GM23338 (cell line): ENCODE results near the gene KRT1. TPM values are rescaled to one million over a fixed set of nuclear protein-coding genes. Genes with fewer than 3 reads are reported as not detected.

ENCODE experiments used
- ATAC-seq: fragments of 200-7000 bp; cut with Tn5 transposase; 3 replicates; pipeline ENCODE4 v1.9.1; 2020
- DNase-seq: peaks from one replicate; pipeline ENCODE4 v3.0.0-alpha.2; 2015; ENCODE audit warnings: low spot score
- H2AFZ ChIP-seq: fragments of 200-600 bp; sonication (generic); 2 replicates; pipeline ENCODE4 v1.8.0; 2016; ENCODE audit warnings: antibody characterized with exemption, mild to moderate bottlenecking, moderate library complexity
- H3F3A ChIP-seq: fragments of 200-600 bp; sonication (generic); replicated peaks from 2 replicates; pipeline ENCODE4 v1.8.0; 2017; ENCODE audit warnings: antibody characterized with exemption, mixed run types, low read depth
- H3K27ac ChIP-seq: fragments of 200-600 bp; sonication (generic); 2 replicates; pipeline ENCODE4 v1.6.1; 2016; ENCODE audit warnings: low read depth
- H3K27me3 ChIP-seq: fragments of 200-600 bp; sonication (generic); 2 replicates; pipeline ENCODE4 v1.8.0; 2016; ENCODE audit warnings: mild to moderate bottlenecking, mixed run types, moderate library complexity; ENCODE audit not compliant: insufficient read depth
- H3K36me3 ChIP-seq: fragments of 200-600 bp; sonication (generic); 2 replicates; pipeline ENCODE4 v1.8.0; 2016; ENCODE audit warnings: mild to moderate bottlenecking; ENCODE audit not compliant: insufficient read depth
- H3K4me1 ChIP-seq: fragments of 200-600 bp; sonication (generic); 2 replicates; pipeline ENCODE4 v1.8.0; 2016; ENCODE audit warnings: mild to moderate bottlenecking, moderate library complexity; ENCODE audit not compliant: insufficient read depth
- H3K4me2 ChIP-seq: fragments of 200-600 bp; sonication (generic); 2 replicates; pipeline ENCODE4 v1.7.1; 2017; ENCODE audit warnings: mixed run types
- H3K4me3 ChIP-seq: fragments of 200-600 bp; sonication (generic); 2 replicates; pipeline ENCODE4 v1.6.1; 2016; ENCODE audit warnings: mixed run types
- H3K79me2 ChIP-seq: fragments of 200-600 bp; sonication (generic); replicated peaks from 2 replicates; pipeline ENCODE4 v1.8.0; 2017; ENCODE audit warnings: mild to moderate bottlenecking; ENCODE audit not compliant: insufficient read depth
- H3K9me2 ChIP-seq: fragments of 200-600 bp; sonication (generic); 2 replicates; pipeline ENCODE4 v1.8.0; 2017; ENCODE audit not compliant: insufficient read depth
- H4K20me1 ChIP-seq: fragments of 200-600 bp; sonication (generic); replicated peaks from 2 replicates; pipeline ENCODE4 v1.8.0; 2017; ENCODE audit warnings: mild to moderate bottlenecking; ENCODE audit not compliant: insufficient read depth
- H3K27ac Mint-ChIP-seq: 2 replicates; pipeline ENCODE4 v1.8.0; 2020; ENCODE audit warnings: inconsistent platforms, mild to moderate bottlenecking, moderate library complexity, mixed read lengths
- H3K27me3 Mint-ChIP-seq: 3 replicates; pipeline ENCODE4 v1.8.0; 2022; ENCODE audit warnings: low read depth, mild to moderate bottlenecking, moderate library complexity, mixed read lengths, inconsistent platforms; ENCODE audit not compliant: insufficient read depth, poor library complexity
- H3K36me3 Mint-ChIP-seq: 3 replicates; pipeline ENCODE4 v1.8.0; 2021; ENCODE audit warnings: low read depth, mild to moderate bottlenecking, inconsistent platforms, moderate library complexity, mixed read lengths
- H3K4me1 Mint-ChIP-seq: 3 replicates; pipeline ENCODE4 v1.8.0; 2020; ENCODE audit warnings: mild to moderate bottlenecking, inconsistent platforms, mixed read lengths
- H3K4me3 Mint-ChIP-seq: 3 replicates; pipeline ENCODE4 v1.8.0; 2021; ENCODE audit warnings: moderate library complexity, mild to moderate bottlenecking, inconsistent platforms, mixed read lengths
- H3K9me3 Mint-ChIP-seq: 3 replicates; pipeline ENCODE4 v1.8.0; 2020; ENCODE audit warnings: moderate library complexity, mild to moderate bottlenecking, inconsistent platforms, mixed read lengths
- JUNB ChIP-seq: IDR thresholded peaks from one replicate; pipeline ENCODE4 v1.6.1; 2016; ENCODE audit warnings: antibody characterized with exemption; ENCODE audit not compliant: unreplicated experiment
- POLR2AphosphoS5 ChIP-seq: IDR thresholded peaks from 2 replicates; pipeline ENCODE4 v1.6.1; 2016; ENCODE audit warnings: antibody characterized with exemption, low read depth
- STAT1 ChIP-seq: IDR thresholded peaks from one replicate; pipeline ENCODE4 v1.6.1; 2016; ENCODE audit warnings: antibody characterized with exemption; ENCODE audit not compliant: unreplicated experiment
- ZNF114 ChIP-seq: fragments of 250-450 bp; sonication (Bioruptor Pico); IDR thresholded peaks from 2 replicates; pipeline ENCODE4 v1.5.0; 2020; ENCODE audit warnings: mild to moderate bottlenecking, moderate library complexity
- ZNF331 ChIP-seq: fragments of 250-450 bp; sonication (Bioruptor Pico); IDR thresholded peaks from 2 replicates; pipeline ENCODE4 v1.5.0; 2020; ENCODE audit warnings: low read depth, mild to moderate bottlenecking, moderate library complexity
- polyA plus RNA-seq: library from polyadenylated mRNA; unstranded; fragments of >200 nt; fragmentation: Nextera tagmentation; extraction: Ambion mirVana; gene quantifications from 2 replicates; pipeline ENCODE4 v1.2.1, GENCODE V29; 2016
- total RNA-seq: library from RNA; depleted of rRNA; stranded (reverse); fragments of >200 nt; shearing (Covaris generic); gene quantifications from 2 replicates; pipeline ENCODE4 v1.2.3, GENCODE V29; 2014
- TF ChIP-seq, protein P1 (sequence below): IDR thresholded peaks from 2 replicates; pipeline ENCODE4 v1.6.1; 2016; ENCODE audit warnings: antibody characterized with exemption
- TF ChIP-seq, protein P2 (sequence below): fragments of 250-450 bp; sonication (Bioruptor Pico); IDR thresholded peaks from 2 replicates; pipeline ENCODE4 v1.5.0; 2020; ENCODE audit warnings: mild to moderate bottlenecking, moderate library complexity

The KRT1 gene
- total and polyA plus RNA-seq, 2 experiments from 2014 or later: not detected

DNA sequence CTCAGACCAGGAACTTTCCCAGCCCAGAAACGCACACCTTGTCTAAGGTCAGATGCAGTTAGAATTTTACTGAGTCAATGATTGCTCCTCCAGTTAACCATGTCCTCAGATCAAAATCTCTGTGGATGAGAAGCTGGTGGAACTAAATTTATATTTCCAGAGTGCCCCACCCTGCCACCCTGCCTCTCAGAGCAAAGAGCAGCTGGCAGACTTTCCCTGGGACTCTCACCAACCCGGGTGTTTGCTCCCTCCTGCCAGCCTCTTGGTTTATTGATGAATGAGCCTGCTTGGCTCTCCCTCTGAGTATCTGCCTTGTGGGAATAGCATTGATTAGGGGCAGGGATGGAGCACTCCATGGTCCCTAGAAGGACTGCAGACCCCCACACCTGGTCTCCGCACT lies 5.9 kb upstream of the KRT1 start:
- Mint-ChIP-seq H3K27me3 (peaks cover 14% of the 10 kb centered on the region), H3K4me3 (no peak overlapping the region), H3K27ac (no peak overlapping the region), H3K9me3 (no peaks in the 10 kb centered on the region), H3K4me1 (peaks cover 4% of the 10 kb centered on the region), H3K36me3 (no peaks in the 10 kb centered on the region)
- DNase-seq (no peak), ATAC-seq (no peak)
- no peaks in the 10 kb centered on the region for H3K36me3 ChIP-seq
- H3K4me3 ChIP-seq: no peak overlapping the region
- no peaks in the 10 kb centered on the region for H3F3A ChIP-seq
- H2AFZ ChIP-seq: no peak overlapping the region
- no peaks in the 10 kb centered on the region for H4K20me1 ChIP-seq
- H3K27ac ChIP-seq: no peak overlapping the region
- no peaks in the 10 kb centered on the region for H3K9me2 ChIP-seq
- TF ChIP-seq JUNB: no peak
- TF ChIP-seq, protein P1, sequence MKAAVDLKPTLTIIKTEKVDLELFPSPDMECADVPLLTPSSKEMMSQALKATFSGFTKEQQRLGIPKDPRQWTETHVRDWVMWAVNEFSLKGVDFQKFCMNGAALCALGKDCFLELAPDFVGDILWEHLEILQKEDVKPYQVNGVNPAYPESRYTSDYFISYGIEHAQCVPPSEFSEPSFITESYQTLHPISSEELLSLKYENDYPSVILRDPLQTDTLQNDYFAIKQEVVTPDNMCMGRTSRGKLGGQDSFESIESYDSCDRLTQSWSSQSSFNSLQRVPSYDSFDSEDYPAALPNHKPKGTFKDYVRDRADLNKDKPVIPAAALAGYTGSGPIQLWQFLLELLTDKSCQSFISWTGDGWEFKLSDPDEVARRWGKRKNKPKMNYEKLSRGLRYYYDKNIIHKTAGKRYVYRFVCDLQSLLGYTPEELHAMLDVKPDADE: no peak
- no peak for TF ChIP-seq STAT1
- TF ChIP-seq ZNF114: no peak
- TF ChIP-seq, protein P2, sequence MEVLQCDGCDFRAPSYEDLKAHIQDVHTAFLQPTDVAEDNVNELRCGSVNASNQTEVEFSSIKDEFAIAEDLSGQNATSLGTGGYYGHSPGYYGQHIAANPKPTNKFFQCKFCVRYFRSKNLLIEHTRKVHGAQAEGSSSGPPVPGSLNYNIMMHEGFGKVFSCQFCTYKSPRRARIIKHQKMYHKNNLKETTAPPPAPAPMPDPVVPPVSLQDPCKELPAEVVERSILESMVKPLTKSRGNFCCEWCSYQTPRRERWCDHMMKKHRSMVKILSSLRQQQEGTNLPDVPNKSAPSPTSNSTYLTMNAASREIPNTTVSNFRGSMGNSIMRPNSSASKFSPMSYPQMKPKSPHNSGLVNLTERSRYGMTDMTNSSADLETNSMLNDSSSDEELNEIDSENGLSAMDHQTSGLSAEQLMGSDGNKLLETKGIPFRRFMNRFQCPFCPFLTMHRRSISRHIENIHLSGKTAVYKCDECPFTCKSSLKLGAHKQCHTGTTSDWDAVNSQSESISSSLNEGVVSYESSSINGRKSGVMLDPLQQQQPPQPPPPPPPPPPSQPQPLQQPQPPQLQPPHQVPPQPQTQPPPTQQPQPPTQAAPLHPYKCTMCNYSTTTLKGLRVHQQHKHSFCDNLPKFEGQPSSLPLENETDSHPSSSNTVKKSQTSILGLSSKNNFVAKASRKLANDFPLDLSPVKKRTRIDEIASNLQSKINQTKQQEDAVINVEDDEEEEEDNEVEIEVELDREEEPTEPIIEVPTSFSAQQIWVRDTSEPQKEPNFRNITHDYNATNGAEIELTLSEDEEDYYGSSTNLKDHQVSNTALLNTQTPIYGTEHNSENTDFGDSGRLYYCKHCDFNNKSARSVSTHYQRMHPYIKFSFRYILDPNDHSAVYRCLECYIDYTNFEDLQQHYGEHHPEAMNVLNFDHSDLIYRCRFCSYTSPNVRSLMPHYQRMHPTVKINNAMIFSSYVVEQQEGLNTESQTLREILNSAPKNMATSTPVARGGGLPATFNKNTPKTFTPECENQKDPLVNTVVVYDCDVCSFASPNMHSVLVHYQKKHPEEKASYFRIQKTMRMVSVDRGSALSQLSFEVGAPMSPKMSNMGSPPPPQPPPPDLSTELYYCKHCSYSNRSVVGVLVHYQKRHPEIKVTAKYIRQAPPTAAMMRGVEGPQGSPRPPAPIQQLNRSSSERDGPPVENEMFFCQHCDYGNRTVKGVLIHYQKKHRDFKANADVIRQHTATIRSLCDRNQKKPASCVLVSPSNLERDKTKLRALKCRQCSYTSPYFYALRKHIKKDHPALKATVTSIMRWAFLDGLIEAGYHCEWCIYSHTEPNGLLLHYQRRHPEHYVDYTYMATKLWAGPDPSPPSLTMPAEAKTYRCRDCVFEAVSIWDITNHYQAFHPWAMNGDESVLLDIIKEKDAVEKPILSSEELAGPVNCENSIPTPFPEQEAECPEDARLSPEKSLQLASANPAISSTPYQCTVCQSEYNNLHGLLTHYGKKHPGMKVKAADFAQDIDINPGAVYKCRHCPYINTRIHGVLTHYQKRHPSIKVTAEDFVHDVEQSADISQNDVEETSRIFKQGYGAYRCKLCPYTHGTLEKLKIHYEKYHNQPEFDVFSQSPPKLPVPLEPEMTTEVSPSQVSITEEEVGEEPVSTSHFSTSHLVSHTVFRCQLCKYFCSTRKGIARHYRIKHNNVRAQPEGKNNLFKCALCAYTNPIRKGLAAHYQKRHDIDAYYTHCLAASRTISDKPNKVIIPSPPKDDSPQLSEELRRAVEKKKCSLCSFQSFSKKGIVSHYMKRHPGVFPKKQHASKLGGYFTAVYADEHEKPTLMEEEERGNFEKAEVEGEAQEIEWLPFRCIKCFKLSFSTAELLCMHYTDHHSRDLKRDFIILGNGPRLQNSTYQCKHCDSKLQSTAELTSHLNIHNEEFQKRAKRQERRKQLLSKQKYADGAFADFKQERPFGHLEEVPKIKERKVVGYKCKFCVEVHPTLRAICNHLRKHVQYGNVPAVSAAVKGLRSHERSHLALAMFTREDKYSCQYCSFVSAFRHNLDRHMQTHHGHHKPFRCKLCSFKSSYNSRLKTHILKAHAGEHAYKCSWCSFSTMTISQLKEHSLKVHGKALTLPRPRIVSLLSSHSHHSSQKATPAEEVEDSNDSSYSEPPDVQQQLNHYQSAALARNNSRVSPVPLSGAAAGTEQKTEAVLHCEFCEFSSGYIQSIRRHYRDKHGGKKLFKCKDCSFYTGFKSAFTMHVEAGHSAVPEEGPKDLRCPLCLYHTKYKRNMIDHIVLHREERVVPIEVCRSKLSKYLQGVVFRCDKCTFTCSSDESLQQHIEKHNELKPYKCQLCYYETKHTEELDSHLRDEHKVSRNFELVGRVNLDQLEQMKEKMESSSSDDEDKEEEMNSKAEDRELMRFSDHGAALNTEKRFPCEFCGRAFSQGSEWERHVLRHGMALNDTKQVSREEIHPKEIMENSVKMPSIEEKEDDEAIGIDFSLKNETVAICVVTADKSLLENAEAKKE: no peak
- no peak for TF ChIP-seq POLR2AphosphoS5
- TF ChIP-seq ZNF331: no peak
- no peaks in the 10 kb centered on the region for H3K79me2 ChIP-seq
- H3K27me3 ChIP-seq: peaks cover 16% of the 10 kb centered on the region
- H3K4me1 ChIP-seq: peaks cover 5% of the 10 kb centered on the region; the same call in 1 of the 2 replicates
- no peak overlapping the region for H3K4me2 ChIP-seq
